Gastrocnemius medialis (tissue), 4 donors: ENCODE results near the gene PKHD1.

Experiments used
- CTCF ChIP-seq, 5 experiments: fragments of 450-650 bp in 3 of 5; fragments of 200-600 bp in 2 of 5; sonication (generic) in 2 of 5; IDR thresholded peaks in 4 of 5; conservative IDR thresholded peaks in 1 of 5; 1 replicate in 4 of 5; 2 replicates in 1 of 5; pipeline ENCODE4 v1.5.1; 2016 to 2019; ENCODE audit warnings: antibody characterized with exemption in 5 of 5, mild to moderate bottlenecking in 3 of 5, moderate library complexity in 3 of 5
- POLR2A ChIP-seq, 2 donors: fragments of 450-650 bp; IDR thresholded peaks; one replicate each; pipeline ENCODE4 v1.6.1; 2017; ENCODE audit warnings: antibody characterized with exemption in 2 of 2, mild to moderate bottlenecking in 2 of 2, moderate library complexity in 2 of 2

- TF ChIP-seq CTCF (IDR thresholded peaks at IDR 0.05 in 4 of 5, conservative IDR thresholded peaks at IDR 0.05 in 1 of 5): no peak
- TF ChIP-seq POLR2A (IDR thresholded peaks at IDR 0.05): no peak
Observed at GRCh38 chr6:51788121-51788520, 299.3 kb downstream of the PKHD1 start.
